Neural cell (in vitro differentiated cells): ENCODE results near the gene EEF1AKMT3.

Experiments used
- CTCF ChIP-seq: fragments of 450-650 bp; IDR thresholded peaks from 2 replicates; pipeline ENCODE4 v1.5.1; 2014; ENCODE audit warnings: antibody characterized with exemption, mild to moderate bottlenecking, moderate library complexity; ENCODE audit not compliant: poor library complexity, severe bottlenecking
- EP300 ChIP-seq: fragments of 450-650 bp; conservative IDR thresholded peaks from 2 replicates; pipeline ENCODE4 v1.6.1; 2014; ENCODE audit warnings: antibody characterized with exemption, mild to moderate bottlenecking, moderate library complexity; ENCODE audit not compliant: poor library complexity, severe bottlenecking
- EZH2 ChIP-seq: fragments of 200-600, 300-800 bp; shearing (Covaris generic), sonication (generic); IDR thresholded peaks from 2 replicates; pipeline ENCODE4 v1.6.1; 2014; ENCODE audit warnings: antibody characterized with exemption, low read length, borderline replicate concordance, mild to moderate bottlenecking; ENCODE audit not compliant: insufficient read depth, poor library complexity, severe bottlenecking
- POLR2AphosphoS5 ChIP-seq: IDR thresholded peaks from 2 replicates; pipeline ENCODE4 v1.6.1; 2012
- RAD21 ChIP-seq: fragments of 450-650 bp; conservative IDR thresholded peaks from 2 replicates; pipeline ENCODE4 v1.6.1; 2014; ENCODE audit warnings: antibody characterized with exemption, mild to moderate bottlenecking, moderate library complexity
- TAF1 ChIP-seq: IDR thresholded peaks from 2 replicates; pipeline ENCODE4 v1.6.1; 2012; ENCODE audit warnings: low read depth

GRCh38 chr12:57760347-57760982 is 11.9 kb upstream of the EEF1AKMT3 start:
- TF ChIP-seq CTCF (no peak), POLR2AphosphoS5 (no peak), EP300 (no peak), EZH2 (no peak), TAF1 (no peak), RAD21 (no peak)
